WTC11 (cell line): ENCODE data around the gene MIPOL1. TPM values are rescaled to one million over a fixed set of nuclear protein-coding genes. Genes with fewer than 3 reads are reported as not detected.

ENCODE experiments used
- ATAC-seq: fragments of 200-7000 bp; cut with Tn5 transposase; 2 replicates; pipeline ENCODE4 v1.10.0; 2021; ENCODE audit warnings: mild to moderate bottlenecking, moderate library complexity
- CTCF ChIA-PET: fragments of 300-600 bp; sonication (Branson Sonifier 250); formaldehyde crosslinking; loops from one replicate; lab custom pipeline; 2021; ENCODE audit warnings: antibody characterized with exemption; lab: Charles Lee
- POLR2A ChIA-PET: fragments of 350-600 bp; sonication (Branson Sonifier 250); formaldehyde crosslinking; loops from one replicate; lab custom pipeline; 2021; ENCODE audit warnings: antibody characterized with exemption; lab: Charles Lee
- DNase-seq: peaks from one replicate; pipeline ENCODE4 v3.0.0; 2021; ENCODE audit warnings: low spot score
- H3K27ac Mint-ChIP-seq: 2 replicates; pipeline ENCODE4 v1.8.0; 2021; ENCODE audit warnings: mixed read lengths
- H3K27me3 Mint-ChIP-seq: 2 replicates; pipeline ENCODE4 v1.8.0; 2021; ENCODE audit warnings: low read depth, mild to moderate bottlenecking, moderate library complexity, mixed read lengths
- H3K36me3 Mint-ChIP-seq: 2 replicates; pipeline ENCODE4 v1.8.0; 2021; ENCODE audit warnings: mixed read lengths
- H3K4me1 Mint-ChIP-seq: 2 replicates; pipeline ENCODE4 v1.8.0; 2022; ENCODE audit warnings: mixed read lengths
- H3K4me3 Mint-ChIP-seq: 2 replicates; pipeline ENCODE4 v1.8.0; 2021; ENCODE audit warnings: mild to moderate bottlenecking, moderate library complexity, mixed read lengths
- H3K9me3 Mint-ChIP-seq: 2 replicates; pipeline ENCODE4 v1.8.0; 2021; ENCODE audit warnings: mixed read lengths
- ATF1 ChIP-seq: sonication (generic); formaldehyde crosslinking; IDR thresholded peaks from 2 replicates; pipeline ENCODE4 v1.8.1; 2023; ENCODE audit warnings: mild to moderate bottlenecking, moderate library complexity, missing genetic modification reagents
- CBFB ChIP-seq: sonication (generic); formaldehyde crosslinking; IDR thresholded peaks from 2 replicates; pipeline ENCODE4 v1.8.1; 2022; ENCODE audit warnings: mild to moderate bottlenecking, low read depth, missing genetic modification reagents
- EMX1 ChIP-seq: fragments of 250-450 bp; sonication (Bioruptor Pico); IDR thresholded peaks from 2 replicates; pipeline ENCODE4 v1.8.0; 2021; ENCODE audit warnings: mild to moderate bottlenecking
- FOXJ3 ChIP-seq: sonication (generic); formaldehyde crosslinking; IDR thresholded peaks from 2 replicates; pipeline ENCODE4 v1.9.0; 2021; ENCODE audit warnings: missing genetic modification reagents, mild to moderate bottlenecking, borderline replicate concordance
- FOXK1 ChIP-seq: sonication (generic); formaldehyde crosslinking; IDR thresholded peaks from 2 replicates; pipeline ENCODE4 v1.8.0; 2022; ENCODE audit warnings: mild to moderate bottlenecking, moderate library complexity, missing genetic modification reagents
- FOXP1 ChIP-seq: sonication (generic); formaldehyde crosslinking; IDR thresholded peaks from 2 replicates; pipeline ENCODE4 v1.8.0; 2022; ENCODE audit warnings: missing genetic modification reagents, mild to moderate bottlenecking, moderate library complexity, borderline replicate concordance
- GTF2I ChIP-seq: fragments of 250-450 bp; sonication (Bioruptor Pico); conservative IDR thresholded peaks from 2 replicates; pipeline ENCODE4 v1.4.0; 2021; ENCODE audit warnings: mild to moderate bottlenecking
- NFE2L1 ChIP-seq: sonication (generic); formaldehyde crosslinking; IDR thresholded peaks from 2 replicates; pipeline ENCODE4 v1.8.1; 2023; ENCODE audit warnings: missing genetic modification reagents
- OVOL2 ChIP-seq: fragments of 250-450 bp; sonication (Bioruptor Pico); IDR thresholded peaks from 2 replicates; pipeline ENCODE4 v1.9.0; 2021; ENCODE audit warnings: mild to moderate bottlenecking, borderline replicate concordance
- SMAD4 ChIP-seq: sonication (generic); formaldehyde crosslinking; IDR thresholded peaks from 2 replicates; pipeline ENCODE4 v1.8.0; 2022; ENCODE audit warnings: mild to moderate bottlenecking, missing genetic modification reagents
- total RNA-seq: library from RNA; stranded (reverse); gene quantifications from 3 replicates; pipeline ENCODE4 v1.2.3, GENCODE V29; 2021
- TF ChIP-seq, protein P1 (sequence below): fragments of 250-450 bp; sonication (Bioruptor Pico); IDR thresholded peaks from 2 replicates; pipeline ENCODE4 v1.9.0; 2021; ENCODE audit warnings: mild to moderate bottlenecking
- TF ChIP-seq, protein P2 (sequence below): sonication (generic); formaldehyde crosslinking; IDR thresholded peaks from 2 replicates; pipeline ENCODE4 v1.8.1; 2022; ENCODE audit warnings: low read depth, mild to moderate bottlenecking, moderate library complexity, missing genetic modification reagents, borderline replicate concordance
- TF ChIP-seq, protein P3 (sequence below): fragments of 250-450 bp; sonication (Bioruptor Pico); IDR thresholded peaks from 2 replicates; pipeline ENCODE4 v1.9.0; 2021; ENCODE audit warnings: mild to moderate bottlenecking
- TF ChIP-seq, protein P4 (sequence below): sonication (generic); formaldehyde crosslinking; IDR thresholded peaks from 2 replicates; pipeline ENCODE4 v1.8.1; 2023; ENCODE audit warnings: mild to moderate bottlenecking, missing genetic modification reagents, moderate library complexity
- TF ChIP-seq, protein P5 (sequence below): sonication (generic); formaldehyde crosslinking; IDR thresholded peaks from 2 replicates; pipeline ENCODE4 v1.8.0; 2023; ENCODE audit warnings: missing genetic modification reagents
- TF ChIP-seq, protein P6 (sequence below): sonication (generic); formaldehyde crosslinking; conservative IDR thresholded peaks from 2 replicates; pipeline ENCODE4 v1.8.1; 2022; ENCODE audit warnings: mild to moderate bottlenecking, missing genetic modification reagents
- TF ChIP-seq, protein P7 (sequence below): sonication (generic); formaldehyde crosslinking; IDR thresholded peaks from 2 replicates; pipeline ENCODE4 v1.8.0; 2023; ENCODE audit warnings: missing genetic modification reagents, mild to moderate bottlenecking, borderline replicate concordance
- TF ChIP-seq, protein P8 (sequence below): sonication (generic); formaldehyde crosslinking; IDR thresholded peaks from 2 replicates; pipeline ENCODE4 v1.8.0; 2023; ENCODE audit warnings: mild to moderate bottlenecking, missing genetic modification reagents
- TF ChIP-seq, protein P9 (sequence below): sonication (generic); formaldehyde crosslinking; IDR thresholded peaks from 2 replicates; pipeline ENCODE4 v1.8.0; 2022; ENCODE audit warnings: missing genetic modification reagents

MIPOL1 gene
- total RNA-seq, 1 experiment from 2014 or later = 13.1 TPM

DNA sequence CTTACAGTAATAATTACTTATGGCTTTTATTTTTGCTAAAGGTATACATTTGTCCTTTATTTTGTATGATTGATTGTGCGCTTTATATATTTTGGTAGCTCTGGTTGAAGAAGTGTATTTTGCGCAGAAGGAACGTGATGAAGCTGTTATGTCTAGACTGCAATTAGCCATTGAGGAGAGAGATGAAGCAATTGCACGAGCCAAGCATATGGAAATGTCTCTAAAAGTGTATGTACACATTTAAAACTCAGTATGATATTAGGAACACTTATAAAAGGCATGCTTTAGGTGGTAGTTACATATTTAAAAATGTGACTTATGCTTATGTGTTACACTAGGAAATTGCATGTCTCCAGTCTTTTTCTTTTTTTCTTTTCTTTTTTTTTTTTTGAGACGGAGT, 87.5 kb downstream of the MIPOL1 start (continued):
- TF ChIP-seq, protein P1, sequence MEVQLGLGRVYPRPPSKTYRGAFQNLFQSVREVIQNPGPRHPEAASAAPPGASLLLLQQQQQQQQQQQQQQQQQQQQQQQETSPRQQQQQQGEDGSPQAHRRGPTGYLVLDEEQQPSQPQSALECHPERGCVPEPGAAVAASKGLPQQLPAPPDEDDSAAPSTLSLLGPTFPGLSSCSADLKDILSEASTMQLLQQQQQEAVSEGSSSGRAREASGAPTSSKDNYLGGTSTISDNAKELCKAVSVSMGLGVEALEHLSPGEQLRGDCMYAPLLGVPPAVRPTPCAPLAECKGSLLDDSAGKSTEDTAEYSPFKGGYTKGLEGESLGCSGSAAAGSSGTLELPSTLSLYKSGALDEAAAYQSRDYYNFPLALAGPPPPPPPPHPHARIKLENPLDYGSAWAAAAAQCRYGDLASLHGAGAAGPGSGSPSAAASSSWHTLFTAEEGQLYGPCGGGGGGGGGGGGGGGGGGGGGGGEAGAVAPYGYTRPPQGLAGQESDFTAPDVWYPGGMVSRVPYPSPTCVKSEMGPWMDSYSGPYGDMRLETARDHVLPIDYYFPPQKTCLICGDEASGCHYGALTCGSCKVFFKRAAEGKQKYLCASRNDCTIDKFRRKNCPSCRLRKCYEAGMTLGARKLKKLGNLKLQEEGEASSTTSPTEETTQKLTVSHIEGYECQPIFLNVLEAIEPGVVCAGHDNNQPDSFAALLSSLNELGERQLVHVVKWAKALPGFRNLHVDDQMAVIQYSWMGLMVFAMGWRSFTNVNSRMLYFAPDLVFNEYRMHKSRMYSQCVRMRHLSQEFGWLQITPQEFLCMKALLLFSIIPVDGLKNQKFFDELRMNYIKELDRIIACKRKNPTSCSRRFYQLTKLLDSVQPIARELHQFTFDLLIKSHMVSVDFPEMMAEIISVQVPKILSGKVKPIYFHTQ (CRISPR knock-in tag) = no peak
- TF ChIP-seq FOXJ3 = no peak
- TF ChIP-seq, protein P2, sequence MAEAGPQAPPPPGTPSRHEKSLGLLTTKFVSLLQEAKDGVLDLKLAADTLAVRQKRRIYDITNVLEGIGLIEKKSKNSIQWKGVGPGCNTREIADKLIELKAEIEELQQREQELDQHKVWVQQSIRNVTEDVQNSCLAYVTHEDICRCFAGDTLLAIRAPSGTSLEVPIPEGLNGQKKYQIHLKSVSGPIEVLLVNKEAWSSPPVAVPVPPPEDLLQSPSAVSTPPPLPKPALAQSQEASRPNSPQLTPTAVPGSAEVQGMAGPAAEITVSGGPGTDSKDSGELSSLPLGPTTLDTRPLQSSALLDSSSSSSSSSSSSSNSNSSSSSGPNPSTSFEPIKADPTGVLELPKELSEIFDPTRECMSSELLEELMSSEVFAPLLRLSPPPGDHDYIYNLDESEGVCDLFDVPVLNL (CRISPR knock-in tag) = no peak
- TF ChIP-seq, protein P3, sequence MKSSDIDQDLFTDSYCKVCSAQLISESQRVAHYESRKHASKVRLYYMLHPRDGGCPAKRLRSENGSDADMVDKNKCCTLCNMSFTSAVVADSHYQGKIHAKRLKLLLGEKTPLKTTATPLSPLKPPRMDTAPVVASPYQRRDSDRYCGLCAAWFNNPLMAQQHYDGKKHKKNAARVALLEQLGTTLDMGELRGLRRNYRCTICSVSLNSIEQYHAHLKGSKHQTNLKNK (CRISPR knock-in tag) = no peak
- TF ChIP-seq, protein P4, sequence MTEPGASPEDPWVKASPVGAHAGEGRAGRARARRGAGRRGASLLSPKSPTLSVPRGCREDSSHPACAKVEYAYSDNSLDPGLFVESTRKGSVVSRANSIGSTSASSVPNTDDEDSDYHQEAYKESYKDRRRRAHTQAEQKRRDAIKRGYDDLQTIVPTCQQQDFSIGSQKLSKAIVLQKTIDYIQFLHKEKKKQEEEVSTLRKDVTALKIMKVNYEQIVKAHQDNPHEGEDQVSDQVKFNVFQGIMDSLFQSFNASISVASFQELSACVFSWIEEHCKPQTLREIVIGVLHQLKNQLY (CRISPR knock-in tag) = no peak
- no peak for TF ChIP-seq OVOL2 (CRISPR knock-in tag)
- TF ChIP-seq, protein P5, sequence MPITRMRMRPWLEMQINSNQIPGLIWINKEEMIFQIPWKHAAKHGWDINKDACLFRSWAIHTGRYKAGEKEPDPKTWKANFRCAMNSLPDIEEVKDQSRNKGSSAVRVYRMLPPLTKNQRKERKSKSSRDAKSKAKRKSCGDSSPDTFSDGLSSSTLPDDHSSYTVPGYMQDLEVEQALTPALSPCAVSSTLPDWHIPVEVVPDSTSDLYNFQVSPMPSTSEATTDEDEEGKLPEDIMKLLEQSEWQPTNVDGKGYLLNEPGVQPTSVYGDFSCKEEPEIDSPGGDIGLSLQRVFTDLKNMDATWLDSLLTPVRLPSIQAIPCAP (CRISPR knock-in tag) = no peak
- no peak for TF ChIP-seq CBFB (CRISPR knock-in tag)
- no peak for TF ChIP-seq NFE2L1 (CRISPR knock-in tag)
- TF ChIP-seq FOXP1 = no peak
- TF ChIP-seq EMX1 = no peak

DNA sequence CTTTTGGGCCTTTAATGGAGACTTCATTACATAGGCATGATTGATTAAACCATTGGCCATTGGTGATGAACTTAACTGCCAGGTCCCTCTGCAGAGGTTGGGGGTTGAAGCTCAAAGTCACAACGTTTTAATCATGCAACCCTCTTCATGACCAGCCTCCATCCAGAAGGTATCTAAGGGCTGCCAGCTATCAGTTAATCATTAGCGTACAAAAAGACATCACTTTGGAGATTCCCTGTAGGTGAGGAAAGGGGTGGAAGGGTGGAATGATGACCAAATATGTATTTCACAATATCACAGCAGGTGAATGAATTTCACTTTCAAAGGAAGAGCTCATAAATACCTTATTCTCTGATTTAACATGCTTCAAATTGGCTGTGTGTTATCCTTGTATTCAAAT, 92.0 kb downstream of the MIPOL1 start:
- Mint-ChIP-seq H3K4me1 (peaks cover 3% of the 10 kb centered on the region; the same call in 1 of the 2 replicates), H3K27me3 (peaks cover 3% of the 10 kb centered on the region), H3K4me3 (no peak overlapping the region), H3K9me3 (peaks cover 44% of the 10 kb centered on the region), H3K36me3 (peaks cover 54% of the 10 kb centered on the region), H3K27ac (no peak overlapping the region)
- ChIA-PET POLR2A (interaction anchor here (0.5 kb wide), 1 partner anchor 102 kb away, joined by 3 read pairs; no protein-coding TSS in a partner anchor), CTCF (interaction anchor here (0.7 to 0.9 kb wide), 2 partner anchors 59 to 302 kb away, joined by 3 to 4 read pairs; no protein-coding TSS in a partner anchor)
- ATAC-seq = no peak
- DNase-seq = no peak
- TF ChIP-seq FOXK1 (CRISPR knock-in tag) = no peak
- TF ChIP-seq, protein P6, sequence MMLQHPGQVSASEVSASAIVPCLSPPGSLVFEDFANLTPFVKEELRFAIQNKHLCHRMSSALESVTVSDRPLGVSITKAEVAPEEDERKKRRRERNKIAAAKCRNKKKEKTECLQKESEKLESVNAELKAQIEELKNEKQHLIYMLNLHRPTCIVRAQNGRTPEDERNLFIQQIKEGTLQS = no peak
- TF ChIP-seq, protein P7, sequence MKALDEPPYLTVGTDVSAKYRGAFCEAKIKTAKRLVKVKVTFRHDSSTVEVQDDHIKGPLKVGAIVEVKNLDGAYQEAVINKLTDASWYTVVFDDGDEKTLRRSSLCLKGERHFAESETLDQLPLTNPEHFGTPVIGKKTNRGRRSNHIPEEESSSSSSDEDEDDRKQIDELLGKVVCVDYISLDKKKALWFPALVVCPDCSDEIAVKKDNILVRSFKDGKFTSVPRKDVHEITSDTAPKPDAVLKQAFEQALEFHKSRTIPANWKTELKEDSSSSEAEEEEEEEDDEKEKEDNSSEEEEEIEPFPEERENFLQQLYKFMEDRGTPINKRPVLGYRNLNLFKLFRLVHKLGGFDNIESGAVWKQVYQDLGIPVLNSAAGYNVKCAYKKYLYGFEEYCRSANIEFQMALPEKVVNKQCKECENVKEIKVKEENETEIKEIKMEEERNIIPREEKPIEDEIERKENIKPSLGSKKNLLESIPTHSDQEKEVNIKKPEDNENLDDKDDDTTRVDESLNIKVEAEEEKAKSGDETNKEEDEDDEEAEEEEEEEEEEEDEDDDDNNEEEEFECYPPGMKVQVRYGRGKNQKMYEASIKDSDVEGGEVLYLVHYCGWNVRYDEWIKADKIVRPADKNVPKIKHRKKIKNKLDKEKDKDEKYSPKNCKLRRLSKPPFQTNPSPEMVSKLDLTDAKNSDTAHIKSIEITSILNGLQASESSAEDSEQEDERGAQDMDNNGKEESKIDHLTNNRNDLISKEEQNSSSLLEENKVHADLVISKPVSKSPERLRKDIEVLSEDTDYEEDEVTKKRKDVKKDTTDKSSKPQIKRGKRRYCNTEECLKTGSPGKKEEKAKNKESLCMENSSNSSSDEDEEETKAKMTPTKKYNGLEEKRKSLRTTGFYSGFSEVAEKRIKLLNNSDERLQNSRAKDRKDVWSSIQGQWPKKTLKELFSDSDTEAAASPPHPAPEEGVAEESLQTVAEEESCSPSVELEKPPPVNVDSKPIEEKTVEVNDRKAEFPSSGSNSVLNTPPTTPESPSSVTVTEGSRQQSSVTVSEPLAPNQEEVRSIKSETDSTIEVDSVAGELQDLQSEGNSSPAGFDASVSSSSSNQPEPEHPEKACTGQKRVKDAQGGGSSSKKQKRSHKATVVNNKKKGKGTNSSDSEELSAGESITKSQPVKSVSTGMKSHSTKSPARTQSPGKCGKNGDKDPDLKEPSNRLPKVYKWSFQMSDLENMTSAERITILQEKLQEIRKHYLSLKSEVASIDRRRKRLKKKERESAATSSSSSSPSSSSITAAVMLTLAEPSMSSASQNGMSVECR = no peak
- no peak for TF ChIP-seq SMAD4 (CRISPR knock-in tag)
- TF ChIP-seq, protein P8, sequence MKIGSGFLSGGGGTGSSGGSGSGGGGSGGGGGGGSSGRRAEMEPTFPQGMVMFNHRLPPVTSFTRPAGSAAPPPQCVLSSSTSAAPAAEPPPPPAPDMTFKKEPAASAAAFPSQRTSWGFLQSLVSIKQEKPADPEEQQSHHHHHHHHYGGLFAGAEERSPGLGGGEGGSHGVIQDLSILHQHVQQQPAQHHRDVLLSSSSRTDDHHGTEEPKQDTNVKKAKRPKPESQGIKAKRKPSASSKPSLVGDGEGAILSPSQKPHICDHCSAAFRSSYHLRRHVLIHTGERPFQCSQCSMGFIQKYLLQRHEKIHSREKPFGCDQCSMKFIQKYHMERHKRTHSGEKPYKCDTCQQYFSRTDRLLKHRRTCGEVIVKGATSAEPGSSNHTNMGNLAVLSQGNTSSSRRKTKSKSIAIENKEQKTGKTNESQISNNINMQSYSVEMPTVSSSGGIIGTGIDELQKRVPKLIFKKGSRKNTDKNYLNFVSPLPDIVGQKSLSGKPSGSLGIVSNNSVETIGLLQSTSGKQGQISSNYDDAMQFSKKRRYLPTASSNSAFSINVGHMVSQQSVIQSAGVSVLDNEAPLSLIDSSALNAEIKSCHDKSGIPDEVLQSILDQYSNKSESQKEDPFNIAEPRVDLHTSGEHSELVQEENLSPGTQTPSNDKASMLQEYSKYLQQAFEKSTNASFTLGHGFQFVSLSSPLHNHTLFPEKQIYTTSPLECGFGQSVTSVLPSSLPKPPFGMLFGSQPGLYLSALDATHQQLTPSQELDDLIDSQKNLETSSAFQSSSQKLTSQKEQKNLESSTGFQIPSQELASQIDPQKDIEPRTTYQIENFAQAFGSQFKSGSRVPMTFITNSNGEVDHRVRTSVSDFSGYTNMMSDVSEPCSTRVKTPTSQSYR (CRISPR knock-in tag) = no peak
- TF ChIP-seq OVOL2 (CRISPR knock-in tag) = no peak
- no peak for TF ChIP-seq GTF2I (CRISPR knock-in tag)
- TF ChIP-seq, protein P9, sequence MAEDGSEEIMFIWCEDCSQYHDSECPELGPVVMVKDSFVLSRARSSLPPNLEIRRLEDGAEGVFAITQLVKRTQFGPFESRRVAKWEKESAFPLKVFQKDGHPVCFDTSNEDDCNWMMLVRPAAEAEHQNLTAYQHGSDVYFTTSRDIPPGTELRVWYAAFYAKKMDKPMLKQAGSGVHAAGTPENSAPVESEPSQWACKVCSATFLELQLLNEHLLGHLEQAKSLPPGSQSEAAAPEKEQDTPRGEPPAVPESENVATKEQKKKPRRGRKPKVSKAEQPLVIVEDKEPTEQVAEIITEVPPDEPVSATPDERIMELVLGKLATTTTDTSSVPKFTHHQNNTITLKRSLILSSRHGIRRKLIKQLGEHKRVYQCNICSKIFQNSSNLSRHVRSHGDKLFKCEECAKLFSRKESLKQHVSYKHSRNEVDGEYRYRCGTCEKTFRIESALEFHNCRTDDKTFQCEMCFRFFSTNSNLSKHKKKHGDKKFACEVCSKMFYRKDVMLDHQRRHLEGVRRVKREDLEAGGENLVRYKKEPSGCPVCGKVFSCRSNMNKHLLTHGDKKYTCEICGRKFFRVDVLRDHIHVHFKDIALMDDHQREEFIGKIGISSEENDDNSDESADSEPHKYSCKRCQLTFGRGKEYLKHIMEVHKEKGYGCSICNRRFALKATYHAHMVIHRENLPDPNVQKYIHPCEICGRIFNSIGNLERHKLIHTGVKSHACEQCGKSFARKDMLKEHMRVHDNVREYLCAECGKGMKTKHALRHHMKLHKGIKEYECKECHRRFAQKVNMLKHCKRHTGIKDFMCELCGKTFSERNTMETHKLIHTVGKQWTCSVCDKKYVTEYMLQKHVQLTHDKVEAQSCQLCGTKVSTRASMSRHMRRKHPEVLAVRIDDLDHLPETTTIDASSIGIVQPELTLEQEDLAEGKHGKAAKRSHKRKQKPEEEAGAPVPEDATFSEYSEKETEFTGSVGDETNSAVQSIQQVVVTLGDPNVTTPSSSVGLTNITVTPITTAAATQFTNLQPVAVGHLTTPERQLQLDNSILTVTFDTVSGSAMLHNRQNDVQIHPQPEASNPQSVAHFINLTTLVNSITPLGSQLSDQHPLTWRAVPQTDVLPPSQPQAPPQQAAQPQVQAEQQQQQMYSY = no peak
- no peak for TF ChIP-seq ATF1 (CRISPR knock-in tag)
